Measurements from ENCODE around the gene ACTL6B.

Gene ACTL6B

GRCh38 chr7:100611983-100612729, 44.1 kb downstream of the ACTL6B start, which contains the start of gene MOSPD3:
Gene MOSPD3 (plus strand): TSS chr7:100612540. CDS start chr7:100612792, 252 bp downstream.
- TF ChIP-seq USF1 (IDR thresholded peaks at IDR 0.05) (no peak), MAX (IDR thresholded peaks at IDR 0.05) (no peak), FOXM1 (IDR thresholded peaks at IDR 0.05; ENCODE audit: borderline replicate concordance, low read depth) (peak; percentile 37; the same call in 1 of the 2 replicates), REST (IDR thresholded peaks at IDR 0.05; ENCODE audit: low read depth) (no peak), EP300 (IDR thresholded peaks at IDR 0.05; ENCODE audit: borderline replicate concordance) (no peak), EGR1 (IDR thresholded peaks at IDR 0.05) (no peak), TAF1 (IDR thresholded peaks at IDR 0.05; ENCODE audit: low read depth) (peak; percentile 34), TEAD4 (IDR thresholded peaks at IDR 0.05) (no peak), ZBTB7A (IDR thresholded peaks at IDR 0.05; ENCODE audit: low read depth) (peak; percentile 76; the same call in 1 of the 2 replicates), YY1 (IDR thresholded peaks at IDR 0.05; ENCODE audit: low read depth) (peak; percentile 63; the same call in 1 of the 2 replicates), TCF12 (IDR thresholded peaks at IDR 0.05; ENCODE audit: low read depth) (no peak), NFIC (IDR thresholded peaks at IDR 0.05) (no peak), RAD21 (IDR thresholded peaks at IDR 0.05; ENCODE audit: low read depth) (no peak), CREB1 (IDR thresholded peaks at IDR 0.05; ENCODE audit: low read depth) (peak; percentile 75), CEBPB (IDR thresholded peaks at IDR 0.05) (no peak)

GRCh38 chr7:100609958-100610357, 46.3 kb downstream of the ACTL6B start:
- TF ChIP-seq MAX (IDR thresholded peaks at IDR 0.05) (no peak), EP300 (IDR thresholded peaks at IDR 0.05; ENCODE audit: borderline replicate concordance) (no peak), CEBPB (IDR thresholded peaks at IDR 0.05) (no peak), TCF12 (IDR thresholded peaks at IDR 0.05; ENCODE audit: low read depth) (no peak), USF1 (IDR thresholded peaks at IDR 0.05) (no peak), NFIC (IDR thresholded peaks at IDR 0.05) (no peak), TEAD4 (IDR thresholded peaks at IDR 0.05) (no peak), ZBTB7A (IDR thresholded peaks at IDR 0.05; ENCODE audit: low read depth) (no peak), CREB1 (IDR thresholded peaks at IDR 0.05; ENCODE audit: low read depth) (no peak), REST (IDR thresholded peaks at IDR 0.05; ENCODE audit: low read depth) (no peak), EGR1 (IDR thresholded peaks at IDR 0.05) (no peak)

- TF ChIP-seq USF1 (IDR thresholded peaks at IDR 0.05) (no peak), REST (IDR thresholded peaks at IDR 0.05; ENCODE audit: low read depth) (no peak), NFIC (IDR thresholded peaks at IDR 0.05) (no peak), RAD21 (IDR thresholded peaks at IDR 0.05; ENCODE audit: low read depth) (no peak), ZBTB7A (IDR thresholded peaks at IDR 0.05; ENCODE audit: low read depth) (no peak), YY1 (IDR thresholded peaks at IDR 0.05; ENCODE audit: low read depth) (no peak), MAX (IDR thresholded peaks at IDR 0.05) (no peak), CREB1 (IDR thresholded peaks at IDR 0.05; ENCODE audit: low read depth) (no peak), TEAD4 (IDR thresholded peaks at IDR 0.05) (no peak), EP300 (IDR thresholded peaks at IDR 0.05; ENCODE audit: borderline replicate concordance) (no peak), TCF12 (IDR thresholded peaks at IDR 0.05; ENCODE audit: low read depth) (no peak), EGR1 (IDR thresholded peaks at IDR 0.05) (no peak), TAF1 (IDR thresholded peaks at IDR 0.05; ENCODE audit: low read depth) (no peak), FOXM1 (IDR thresholded peaks at IDR 0.05; ENCODE audit: borderline replicate concordance, low read depth) (no peak), CEBPB (IDR thresholded peaks at IDR 0.05) (no peak)
Measured at GRCh38 chr7:100607111-100607510, 49.1 kb downstream of the ACTL6B start.

Data from Ishikawa (cell line).